Breast epithelium (tissue), 4 donors: ENCODE results near the gene GSTA1. TPM values are rescaled to one million over a fixed set of nuclear protein-coding genes. Genes with fewer than 3 reads are reported as not detected.

Source experiments
- DNase-seq, 2 donors: peaks; one replicate each; pipeline ENCODE4 v3.0.0-alpha.2; 2019; ENCODE audit warnings: low spot score in 2 of 2
- H3K27ac ChIP-seq, 2 donors: fragments of 200-600 bp; sonication (generic) in 1 of 2; one replicate each; pipeline ENCODE4 v1.5.1; 2016 to 2019; ENCODE audit warnings: mild to moderate bottlenecking in 1 of 2
- H3K27me3 ChIP-seq, 2 donors: fragments of 200-600 bp; sonication (generic) in 1 of 2; one replicate each; pipeline versions ENCODE4 v1.5.1 to v1.6.0; 2017 to 2019; ENCODE audit warnings: control low read depth in 1 of 2, mild to moderate bottlenecking in 1 of 2
- H3K36me3 ChIP-seq: fragments of 200-600 bp; one replicate; pipeline ENCODE4 v1.5.1; 2019
- H3K4me1 ChIP-seq, 2 donors: fragments of 200-600 bp; sonication (generic); one replicate each; pipeline ENCODE4 v1.5.1; 2016 to 2019; ENCODE audit warnings: control low read depth in 1 of 2
- H3K4me3 ChIP-seq, 3 donors: fragments of 200-600 bp; sonication (generic); 1 replicate in 2 of 3; 2 replicates in 1 of 3; pipeline ENCODE4 v1.5.1; 2016 to 2019; ENCODE audit warnings: mild to moderate bottlenecking in 3 of 3, moderate library complexity in 2 of 3
- H3K9me3 ChIP-seq, 2 donors: fragments of 200-600 bp; sonication (generic) in 1 of 2; one replicate each; pipeline ENCODE4 v1.5.1; 2016 to 2019; ENCODE audit warnings: control low read depth in 1 of 2
- POLR2A ChIP-seq: fragments of 450-650 bp; IDR thresholded peaks from one replicate; pipeline ENCODE4 v1.6.1; 2016; ENCODE audit warnings: antibody characterized with exemption, mild to moderate bottlenecking, moderate library complexity
- POLR2AphosphoS5 ChIP-seq, 3 donors: sonication (generic); formaldehyde crosslinking; IDR thresholded peaks; one replicate each; pipeline ENCODE4 v1.6.1; 2017; ENCODE audit warnings: antibody characterized with exemption in 3 of 3
- intact Hi-C: fragments of 100-400 bp; cut with DNase I; formaldehyde crosslinking; loops from one replicate; pipeline ENCODE4 v1.15.1; 2023; ENCODE audit warnings: low total_unique reads
- total RNA-seq, 3 donors: library from RNA; depleted of rRNA; stranded (reverse); fragments of >200 nt; gene quantifications; one replicate each; pipeline ENCODE4 v1.1.0, GENCODE V29; 2016
- TF ChIP-seq, protein P1 (sequence below), 3 donors: fragments of 450-650 bp; IDR thresholded peaks; one replicate each; pipeline ENCODE4 v1.5.1; 2016 to 2017; ENCODE audit warnings: antibody characterized with exemption in 3 of 3, mild to moderate bottlenecking in 3 of 3, moderate library complexity in 3 of 3

GSTA1 gene
- total RNA-seq, 3 donors from 2014 or later, result 0.88 to 2.0 TPM; not detected in 1

DNA sequence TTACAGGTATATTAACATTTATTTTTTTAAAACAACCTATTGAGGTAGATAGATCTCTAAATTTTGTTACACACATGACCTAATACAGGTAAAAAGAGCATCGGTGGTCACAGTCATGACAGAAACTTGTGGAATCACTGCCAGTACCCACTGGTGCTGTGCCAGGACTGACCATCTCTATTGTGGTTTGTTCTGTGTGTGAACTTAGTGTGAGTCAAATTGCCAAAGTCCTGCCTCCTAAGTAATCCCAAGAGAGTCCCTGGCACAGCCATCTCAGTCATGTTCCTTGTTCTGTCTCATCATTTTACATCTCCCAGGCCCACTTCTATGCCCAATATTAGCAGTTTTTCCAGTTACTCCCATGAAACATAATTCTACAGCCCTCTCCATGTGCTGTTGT lies 61.7 kb downstream of the GSTA1 start:
- H3K4me1 ChIP-seq, result no peaks in the 10 kb centered on the region
- no peaks in the 10 kb centered on the region for H3K9me3 ChIP-seq
- H3K36me3 ChIP-seq, result no peaks in the 10 kb centered on the region
- H3K4me3 ChIP-seq, result no peak overlapping the region
- no peak overlapping the region for H3K27ac ChIP-seq
- H3K27me3 ChIP-seq, result no peaks in the 10 kb centered on the region
- TF ChIP-seq POLR2AphosphoS5 (IDR thresholded peaks at IDR 0.05) (no peak), POLR2A (no peak)
- TF ChIP-seq, protein P1, sequence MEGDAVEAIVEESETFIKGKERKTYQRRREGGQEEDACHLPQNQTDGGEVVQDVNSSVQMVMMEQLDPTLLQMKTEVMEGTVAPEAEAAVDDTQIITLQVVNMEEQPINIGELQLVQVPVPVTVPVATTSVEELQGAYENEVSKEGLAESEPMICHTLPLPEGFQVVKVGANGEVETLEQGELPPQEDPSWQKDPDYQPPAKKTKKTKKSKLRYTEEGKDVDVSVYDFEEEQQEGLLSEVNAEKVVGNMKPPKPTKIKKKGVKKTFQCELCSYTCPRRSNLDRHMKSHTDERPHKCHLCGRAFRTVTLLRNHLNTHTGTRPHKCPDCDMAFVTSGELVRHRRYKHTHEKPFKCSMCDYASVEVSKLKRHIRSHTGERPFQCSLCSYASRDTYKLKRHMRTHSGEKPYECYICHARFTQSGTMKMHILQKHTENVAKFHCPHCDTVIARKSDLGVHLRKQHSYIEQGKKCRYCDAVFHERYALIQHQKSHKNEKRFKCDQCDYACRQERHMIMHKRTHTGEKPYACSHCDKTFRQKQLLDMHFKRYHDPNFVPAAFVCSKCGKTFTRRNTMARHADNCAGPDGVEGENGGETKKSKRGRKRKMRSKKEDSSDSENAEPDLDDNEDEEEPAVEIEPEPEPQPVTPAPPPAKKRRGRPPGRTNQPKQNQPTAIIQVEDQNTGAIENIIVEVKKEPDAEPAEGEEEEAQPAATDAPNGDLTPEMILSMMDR (IDR thresholded peaks at IDR 0.05), result no peak
- no peak for DNase-seq
- intact Hi-C loops, result no loop called here

Other genes with a start within 250 kb of the GSTA1 start
- 10 to 100 TPM; 11.9 to 33.0 (median 24.3) TPM for gene TRAM2, start 226.8 kb downstream of the GSTA1 start, total RNA-seq
- gene TMEM14A, start 132.7 kb downstream of the GSTA1 start, total RNA-seq, result 10 to 100 TPM; 16.5 to 33.2 (median 19.7) TPM
- gene GSTA2, start 40.3 kb downstream of the GSTA1 start, total RNA-seq, result not detected
- not detected for gene GSTA5, start 37.0 kb upstream of the GSTA1 start, total RNA-seq
- not detected for gene GSTA3, start 105.9 kb upstream of the GSTA1 start, total RNA-seq
- gene GSTA4, start 191.5 kb upstream of the GSTA1 start, total RNA-seq, result 10 to 100 TPM; 19.3 to 25.9 (median 20.6) TPM